Measurements from ENCODE around the gene SNX21.

DNA sequence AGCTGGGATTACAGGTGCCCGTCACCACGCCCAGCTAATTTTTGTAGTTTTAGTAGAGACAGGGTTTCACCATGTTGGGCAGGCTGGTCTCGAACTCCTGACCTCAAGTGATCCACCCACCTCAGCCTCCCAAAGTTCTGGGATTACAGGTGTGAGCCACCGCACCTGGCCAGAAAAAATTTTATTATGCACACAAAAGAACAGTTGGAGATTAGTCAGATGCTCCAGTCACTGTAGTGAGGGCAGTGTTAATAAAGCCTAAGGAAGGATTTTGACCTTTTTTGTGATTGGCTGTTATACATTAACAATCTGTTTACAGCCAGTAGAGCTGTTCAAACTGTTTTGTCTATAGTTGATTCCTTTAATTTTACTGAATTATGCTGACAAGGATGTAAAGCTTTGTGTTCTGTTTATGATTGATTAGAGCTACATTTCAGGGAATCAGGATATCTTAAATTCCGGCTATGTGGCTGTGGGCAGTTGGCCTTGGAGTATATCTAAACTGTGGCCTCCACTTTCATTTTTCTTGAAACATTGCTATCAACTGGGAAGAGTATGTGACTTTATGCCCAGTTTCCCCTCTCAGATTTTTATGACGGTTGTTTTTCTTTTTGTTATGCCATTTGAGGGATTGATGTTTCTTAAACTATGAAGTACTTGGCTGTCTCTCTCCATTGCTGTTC lies 33.7 kb downstream of the SNX21 start:
- TF ChIP-seq CTCF (IDR thresholded peaks at IDR 0.05) (no peak), EZH2 (IDR thresholded peaks at IDR 0.05; ENCODE audit: borderline replicate concordance, insufficient read depth, low read depth, low read length, poor library complexity, severe bottlenecking) (no peak)
